ENCODE measurements around the gene THBS3. TPM values are rescaled to one million over a fixed set of nuclear protein-coding genes. Genes with fewer than 3 reads are reported as not detected.
A peak's percentile ranks its signal among the peaks of the same experiment; 100 is the strongest.

Gene THBS3
- total and polyA plus RNA-seq, 9 of the 15 experiments (the other 6 are each of a cell fraction or from before 2014, with no cell fraction given) = 0.59 to 8.3 (median 3.2) TPM

- no peak for TF ChIP-seq ETV6 (IDR thresholded peaks at IDR 0.05; ENCODE audit: borderline replicate concordance in 1 of 2, low read depth in 2 of 2, low read length in 1 of 2)
- TF ChIP-seq ETV6 (CRISPR knock-in tag; IDR thresholded peaks at IDR 0.05; ENCODE audit: borderline replicate concordance) = no peak
- 0 out of 2 replicates have a peak, but pooled peaks have one; percentile 4 for TF ChIP-seq C11orf30 (IDR thresholded peaks at IDR 0.05; ENCODE audit: low read depth)
- TF ChIP-seq RAD21 (CRISPR knock-in tag; conservative IDR thresholded peaks at IDR 0.05 in 1 of 2, IDR thresholded peaks at IDR 0.05 in 1 of 2) = no peak
- no peak for TF ChIP-seq MAFK (IDR thresholded peaks at IDR 0.05; ENCODE audit: low read length)
- TF ChIP-seq SRF (CRISPR knock-in tag; IDR thresholded peaks at IDR 0.05) = no peak
- no peak for TF ChIP-seq ESRRA (IDR thresholded peaks at IDR 0.05; ENCODE audit: borderline replicate concordance, low read depth)
- TF ChIP-seq FOSL1 (tag; conservative IDR thresholded peaks at IDR 0.05) = 0 out of 2 replicates have a peak, but pooled peaks have one; percentile 48
- TF ChIP-seq PCBP1 (IDR thresholded peaks at IDR 0.05; ENCODE audit: low read depth, low read length, poor library complexity, severe bottlenecking) = no peak
- no peak for TF ChIP-seq NFIX (CRISPR knock-in tag; IDR thresholded peaks at IDR 0.05; ENCODE audit: low read depth)
- TF ChIP-seq, protein P1, sequence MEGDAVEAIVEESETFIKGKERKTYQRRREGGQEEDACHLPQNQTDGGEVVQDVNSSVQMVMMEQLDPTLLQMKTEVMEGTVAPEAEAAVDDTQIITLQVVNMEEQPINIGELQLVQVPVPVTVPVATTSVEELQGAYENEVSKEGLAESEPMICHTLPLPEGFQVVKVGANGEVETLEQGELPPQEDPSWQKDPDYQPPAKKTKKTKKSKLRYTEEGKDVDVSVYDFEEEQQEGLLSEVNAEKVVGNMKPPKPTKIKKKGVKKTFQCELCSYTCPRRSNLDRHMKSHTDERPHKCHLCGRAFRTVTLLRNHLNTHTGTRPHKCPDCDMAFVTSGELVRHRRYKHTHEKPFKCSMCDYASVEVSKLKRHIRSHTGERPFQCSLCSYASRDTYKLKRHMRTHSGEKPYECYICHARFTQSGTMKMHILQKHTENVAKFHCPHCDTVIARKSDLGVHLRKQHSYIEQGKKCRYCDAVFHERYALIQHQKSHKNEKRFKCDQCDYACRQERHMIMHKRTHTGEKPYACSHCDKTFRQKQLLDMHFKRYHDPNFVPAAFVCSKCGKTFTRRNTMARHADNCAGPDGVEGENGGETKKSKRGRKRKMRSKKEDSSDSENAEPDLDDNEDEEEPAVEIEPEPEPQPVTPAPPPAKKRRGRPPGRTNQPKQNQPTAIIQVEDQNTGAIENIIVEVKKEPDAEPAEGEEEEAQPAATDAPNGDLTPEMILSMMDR (IDR thresholded peaks at IDR 0.05 in 2 of 3, conservative IDR thresholded peaks at IDR 0.05 in 1 of 3; ENCODE audit: insufficient read depth in 2 of 3, low read depth in 1 of 3, low read length in 3 of 3) = peak in 1 of 3 experiments; percentile 37; a peak in 1 of 6 replicates
- TF ChIP-seq KLF16 (IDR thresholded peaks at IDR 0.05) = no peak
- no peak for TF ChIP-seq SMARCB1 (IDR thresholded peaks at IDR 0.05; ENCODE audit: insufficient read length, low read depth)
- TF ChIP-seq, protein P2, sequence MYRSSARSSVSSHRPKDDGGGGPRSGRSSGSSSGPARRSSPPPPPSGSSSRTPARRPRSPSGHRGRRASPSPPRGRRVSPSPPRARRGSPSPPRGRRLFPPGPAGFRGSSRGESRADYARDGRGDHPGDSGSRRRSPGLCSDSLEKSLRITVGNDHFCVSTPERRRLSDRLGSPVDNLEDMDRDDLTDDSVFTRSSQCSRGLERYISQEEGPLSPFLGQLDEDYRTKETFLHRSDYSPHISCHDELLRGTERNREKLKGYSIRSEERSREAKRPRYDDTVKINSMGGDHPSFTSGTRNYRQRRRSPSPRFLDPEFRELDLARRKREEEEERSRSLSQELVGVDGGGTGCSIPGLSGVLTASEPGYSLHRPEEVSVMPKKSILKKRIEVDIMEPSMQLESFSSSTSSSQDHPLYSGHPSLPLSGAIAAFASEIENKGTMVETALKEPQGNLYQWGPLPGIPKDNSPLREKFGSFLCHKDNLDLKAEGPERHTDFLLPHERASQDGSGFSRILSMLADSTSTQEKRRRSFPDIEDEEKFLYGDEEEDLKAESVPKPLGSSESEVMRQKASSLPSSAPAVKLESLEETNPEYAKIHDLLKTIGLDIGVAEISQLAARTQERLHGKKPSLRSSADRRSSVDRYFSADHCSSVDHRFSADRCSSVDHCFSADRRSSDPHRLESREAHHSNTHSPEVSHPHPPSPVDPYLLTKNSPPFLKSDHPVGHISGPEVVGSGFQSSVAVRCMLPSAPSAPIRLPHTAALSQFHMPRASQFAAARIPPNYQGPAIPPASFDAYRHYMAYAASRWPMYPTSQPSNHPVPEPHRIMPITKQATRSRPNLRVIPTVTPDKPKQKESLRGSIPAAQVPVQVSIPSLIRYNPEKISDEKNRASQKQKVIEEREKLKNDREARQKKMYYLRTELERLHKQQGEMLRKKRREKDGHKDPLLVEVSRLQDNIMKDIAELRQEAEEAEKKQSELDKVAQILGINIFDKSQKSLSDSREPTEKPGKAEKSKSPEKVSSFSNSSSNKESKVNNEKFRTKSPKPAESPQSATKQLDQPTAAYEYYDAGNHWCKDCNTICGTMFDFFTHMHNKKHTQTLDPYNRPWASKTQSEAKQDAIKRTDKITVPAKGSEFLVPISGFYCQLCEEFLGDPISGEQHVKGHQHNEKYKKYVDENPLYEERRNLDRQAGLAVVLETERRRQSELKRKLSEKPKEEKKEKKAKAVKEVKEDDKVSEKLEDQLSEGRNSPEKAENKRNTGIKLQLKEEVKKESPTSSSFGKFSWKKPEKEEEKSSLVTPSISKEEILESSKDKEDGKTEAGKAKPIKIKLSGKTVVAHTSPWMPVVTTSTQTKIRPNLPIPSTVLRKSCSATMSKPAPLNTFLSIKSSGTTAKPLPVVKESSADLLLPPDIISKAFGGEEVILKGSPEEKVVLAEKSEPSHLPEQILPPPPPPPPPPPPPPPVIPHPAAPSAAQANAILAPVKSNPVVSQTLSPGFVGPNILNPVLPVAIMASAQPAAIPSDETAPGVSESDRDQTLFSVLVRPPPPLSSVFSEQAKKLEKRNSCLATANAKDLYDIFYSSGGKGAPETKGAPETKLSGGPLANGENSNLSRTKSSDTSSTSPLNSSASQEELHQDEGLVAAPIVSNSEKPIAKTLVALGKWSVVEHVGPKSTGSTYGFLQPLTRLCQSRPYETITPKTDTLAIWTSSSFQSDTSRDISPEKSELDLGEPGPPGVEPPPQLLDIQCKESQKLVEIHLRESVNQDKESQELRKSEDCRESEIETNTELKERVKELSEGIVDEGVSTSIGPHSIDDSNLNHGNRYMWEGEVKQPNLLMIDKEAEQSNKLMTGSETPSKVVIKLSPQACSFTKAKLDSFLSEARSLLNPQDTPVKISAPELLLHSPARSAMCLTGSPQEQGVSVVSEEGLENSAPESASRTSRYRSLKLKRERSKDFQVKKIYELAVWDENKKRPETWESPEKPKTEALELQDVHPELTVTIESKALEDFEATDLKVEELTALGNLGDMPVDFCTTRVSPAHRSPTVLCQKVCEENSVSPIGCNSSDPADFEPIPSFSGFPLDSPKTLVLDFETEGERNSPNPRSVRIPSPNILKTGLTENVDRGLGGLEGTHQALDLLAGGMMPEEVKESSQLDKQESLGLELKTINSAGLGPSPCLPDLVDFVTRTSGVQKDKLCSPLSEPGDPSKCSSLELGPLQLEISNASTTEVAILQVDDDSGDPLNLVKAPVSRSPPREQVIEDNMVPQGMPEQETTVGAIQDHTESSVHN (IDR thresholded peaks at IDR 0.05; ENCODE audit: borderline replicate concordance in 1 of 2, low read depth in 1 of 2) = no peak
- no peak for TF ChIP-seq ZNF785 (CRISPR knock-in tag; IDR thresholded peaks at IDR 0.05)
- peak; percentile 51; the same call in 1 of the 2 replicates for TF ChIP-seq DMBX1 (CRISPR knock-in tag; IDR thresholded peaks at IDR 0.05; ENCODE audit: borderline replicate concordance)
- TF ChIP-seq PYGO2 (tag; IDR thresholded peaks at IDR 0.05) = no peak
- TF ChIP-seq HEY1 (CRISPR knock-in tag; IDR thresholded peaks at IDR 0.05; ENCODE audit: borderline replicate concordance) = no peak
These were observed 19.2 kb upstream of the THBS3 start (continued) for GRCh38 chr1:155226910-155227260.
